Activated CD4-positive, alpha-beta T cell treated with anti-CD3 and anti-CD28 coated beads, Interleukin-2, amount 50 U/mL, for 24 hours (primary cell): ENCODE data around the gene CLUH.
"Not testable (repeated sequence)": the region's sequence is repeated elsewhere in the genome, so short reads cannot be mapped to it uniquely, and the experiment has no call there.

Experiments
- DNase-seq, 2 donors: peaks; one replicate each; pipeline ENCODE4 v3.0.0-alpha.2; 2020; ENCODE audit warnings: low read depth in 1 of 2, low spot score in 1 of 2

Gene CLUH

DNA sequence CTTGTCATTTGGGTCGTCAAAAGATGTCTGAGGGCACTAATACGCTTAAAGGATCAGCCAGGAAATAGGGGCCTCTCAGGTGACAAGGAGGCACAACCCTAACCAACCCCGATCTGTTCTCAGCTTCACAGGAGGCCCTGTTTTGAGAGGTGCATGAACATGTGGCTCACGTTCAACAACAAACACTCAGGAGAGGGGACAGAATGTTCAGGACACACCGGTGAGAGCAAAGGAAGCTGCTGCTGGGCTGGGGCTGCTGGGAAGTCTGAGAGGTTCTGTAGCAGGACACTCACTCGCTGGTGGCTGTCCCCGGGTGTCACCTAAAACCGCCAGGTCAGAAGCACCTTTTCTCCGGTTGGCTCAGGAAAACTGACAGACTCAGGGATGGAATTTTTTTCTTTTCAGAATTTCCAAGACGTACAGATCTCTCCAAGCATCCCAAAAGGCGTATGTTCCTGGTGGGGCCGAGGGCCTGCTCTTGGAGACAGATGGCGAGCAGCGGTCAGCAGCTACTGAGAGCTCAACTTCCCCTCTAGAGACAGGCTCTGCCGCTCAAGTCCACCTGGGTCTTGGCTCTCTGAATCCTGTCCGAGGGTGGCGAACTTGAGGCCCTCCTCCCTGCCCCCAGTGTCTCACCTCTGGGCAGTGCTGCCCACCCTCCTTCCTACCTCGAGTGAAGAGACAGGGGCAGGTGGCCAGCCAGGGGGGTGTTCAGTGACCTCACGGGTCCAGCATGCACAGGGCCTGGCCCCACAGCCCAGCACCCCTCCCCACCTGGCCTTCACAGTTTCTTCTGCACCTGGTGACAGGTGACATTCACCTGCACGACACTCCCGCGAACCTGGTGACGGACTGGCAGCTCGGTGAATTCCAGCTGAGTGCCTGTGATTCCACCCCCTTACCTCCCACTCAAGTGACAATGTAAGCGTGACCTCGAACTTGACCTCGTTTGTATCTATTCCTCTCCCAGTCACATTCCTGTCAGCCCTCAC, 22.9 kb downstream of the CLUH start:
- no peak for DNase-seq

DNA sequence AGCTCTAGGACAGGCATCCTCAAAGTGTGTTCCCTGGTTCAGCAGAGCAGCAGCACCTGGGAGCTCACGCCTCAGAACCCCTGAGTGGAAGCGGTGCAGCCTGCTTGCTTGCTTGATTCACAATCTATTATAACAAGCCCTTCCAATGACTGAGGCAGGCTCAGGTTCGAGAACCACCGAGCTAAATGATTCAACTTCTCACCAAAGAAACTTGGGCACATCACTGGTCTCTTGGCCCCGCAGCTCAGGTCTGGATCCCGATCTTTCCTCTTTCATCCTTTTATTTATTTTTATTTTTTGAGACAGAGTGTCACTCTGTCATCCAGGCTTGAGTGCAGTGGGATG, 24.5 kb downstream of the CLUH start:
- no peak for DNase-seq

DNA sequence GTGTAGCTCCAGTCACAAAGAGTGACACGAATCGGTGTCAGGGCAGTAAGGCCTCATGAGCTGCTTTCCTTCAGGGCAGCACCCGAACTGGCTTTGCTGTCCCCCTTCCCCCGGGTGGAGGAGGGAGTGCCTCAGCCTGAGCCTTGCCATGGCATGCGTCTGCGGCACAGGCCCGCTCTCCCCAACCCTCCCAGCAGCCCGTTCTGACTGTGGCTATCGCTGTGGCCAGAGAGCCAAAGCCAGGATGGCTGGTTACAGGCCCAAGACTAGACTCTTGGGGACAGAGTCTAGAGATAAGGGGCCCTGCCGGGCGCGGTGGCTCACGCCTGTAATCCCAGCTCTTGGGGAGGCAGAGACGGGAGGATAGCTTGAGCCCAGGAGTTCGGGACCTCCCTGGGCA, 25.9 kb downstream of the CLUH start:
- no peak for DNase-seq

DNA sequence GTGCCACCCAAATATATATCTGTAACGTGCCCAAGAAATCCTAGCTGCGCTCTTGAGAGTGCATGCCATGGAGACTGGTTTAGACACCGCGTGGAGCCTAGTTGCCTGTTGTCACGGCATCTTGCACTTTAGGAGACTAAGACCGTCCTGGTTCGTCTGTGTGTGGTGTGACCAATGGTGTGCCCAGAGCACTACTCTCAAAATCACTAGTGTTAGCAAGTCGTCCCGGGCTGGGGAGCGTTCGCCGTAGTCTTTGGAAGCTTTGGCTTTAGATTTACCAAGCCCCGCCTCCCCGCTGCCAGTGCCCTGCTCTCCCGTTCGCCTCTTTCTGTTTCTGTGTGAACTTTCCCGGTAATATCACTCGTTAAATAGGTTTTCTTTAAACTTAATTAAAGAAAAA, 27.0 kb downstream of the CLUH start:
- DNase-seq, result no peak

DNA sequence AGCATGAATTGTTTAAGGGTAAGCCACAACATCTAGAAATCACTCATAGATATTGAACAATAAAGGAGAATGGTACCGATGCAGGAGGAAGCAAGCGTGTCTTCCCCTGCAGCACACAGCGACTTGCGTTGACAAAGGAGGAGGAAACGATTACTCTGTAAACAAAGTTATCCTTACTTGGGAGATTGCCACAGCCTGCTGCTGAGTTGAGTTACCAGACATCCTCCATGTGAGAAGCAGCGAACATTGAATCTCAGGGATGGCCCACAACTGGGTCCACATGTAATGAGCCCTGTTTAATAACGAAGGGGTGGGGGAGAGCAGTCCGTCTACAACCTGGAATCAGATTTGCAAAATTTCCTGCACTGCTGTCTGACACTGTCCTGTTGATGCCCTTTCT, 27.7 kb downstream of the CLUH start:
- no peak for DNase-seq

DNA sequence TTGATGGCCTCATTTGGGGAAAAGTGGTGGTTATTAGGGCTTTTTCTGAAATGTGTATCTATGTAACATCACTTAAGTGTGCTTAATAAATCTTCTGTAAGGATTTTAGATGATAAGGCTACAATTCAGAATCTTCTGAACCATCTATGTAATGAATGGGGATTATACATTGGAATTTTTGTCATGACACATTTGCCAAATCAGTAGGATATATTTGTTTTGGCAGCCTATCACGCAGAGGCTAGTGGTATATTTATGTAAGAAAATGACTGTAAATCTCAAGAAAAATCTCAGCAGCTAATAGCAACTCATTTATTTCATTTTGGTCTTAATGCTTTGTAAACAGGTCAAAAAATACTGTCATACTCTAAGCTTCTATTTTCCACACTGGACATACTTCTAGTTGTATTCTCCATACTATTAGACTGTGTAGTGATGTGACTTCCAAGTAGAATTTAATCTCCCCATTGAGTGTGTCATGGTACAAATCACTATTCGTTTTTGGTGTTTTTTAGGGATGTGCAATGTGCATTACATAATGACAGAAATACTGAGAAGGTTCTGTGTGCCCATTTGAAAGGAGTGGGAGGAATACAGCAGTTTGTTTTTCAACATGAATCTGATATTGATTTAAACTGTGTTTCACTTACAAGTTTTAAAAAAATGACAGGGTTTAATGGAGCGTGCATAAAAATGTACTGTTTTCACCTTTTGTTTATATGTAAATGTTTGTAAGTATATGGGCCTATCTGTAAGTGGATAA, 29.2 kb downstream of the CLUH start:
- no peak for DNase-seq

DNA sequence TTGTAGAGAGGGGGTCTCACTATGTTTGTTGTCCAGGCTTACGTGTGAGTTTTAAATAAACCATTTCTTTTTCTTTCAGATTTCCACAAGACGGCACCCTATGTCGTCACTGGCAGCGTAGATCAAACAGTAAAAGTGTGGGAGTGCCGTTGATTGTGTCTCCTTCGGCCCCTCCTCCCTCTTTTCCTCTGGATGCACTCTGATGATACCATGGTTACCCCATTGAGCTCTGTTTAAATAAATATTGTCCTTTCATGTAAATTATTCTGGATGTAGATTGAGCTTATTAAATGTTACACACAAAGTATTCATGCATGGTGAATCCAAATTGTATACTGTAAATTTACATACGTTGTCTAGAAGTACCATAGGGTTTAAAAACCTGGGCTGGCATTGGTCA, 29.9 kb downstream of the CLUH start:
- no peak for DNase-seq

DNA sequence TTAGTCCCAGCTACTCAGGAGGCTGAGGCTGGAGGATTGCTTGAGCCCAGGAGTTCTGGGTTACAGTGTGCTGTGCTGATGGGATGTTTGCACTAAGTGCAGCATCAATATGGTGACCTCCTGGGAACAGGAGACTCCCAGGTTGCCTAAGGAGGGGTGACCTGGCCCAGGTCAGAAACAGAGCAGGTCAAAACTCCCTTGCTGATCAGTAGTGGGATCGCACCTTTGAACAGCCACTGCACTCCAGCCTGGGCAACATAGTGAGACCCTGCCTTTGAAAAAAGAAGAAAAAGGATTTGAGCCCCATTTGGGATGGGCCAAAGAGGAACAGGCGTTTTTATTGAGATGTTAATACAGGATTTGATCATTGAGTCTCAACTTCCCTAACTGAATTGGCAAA, 30.6 kb downstream of the CLUH start:
- no peak for DNase-seq

DNA sequence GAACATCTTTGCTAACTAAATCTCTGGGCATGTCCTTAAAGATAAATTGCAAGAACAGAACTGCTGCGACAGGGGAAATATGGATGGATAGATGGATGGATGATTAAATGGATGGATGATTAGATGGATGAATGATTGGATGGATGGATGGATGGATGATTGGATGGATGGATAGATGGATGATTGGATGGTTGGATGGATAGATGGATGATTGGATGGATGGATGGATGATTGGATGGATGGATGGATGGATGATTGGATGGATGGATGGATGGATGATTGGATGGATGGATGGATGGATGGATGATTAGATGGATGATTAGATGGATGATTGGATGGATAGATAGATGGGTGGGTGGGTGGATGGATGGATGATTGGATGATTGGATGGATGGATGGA, 32.3 kb downstream of the CLUH start:
- DNase-seq, result not testable (repeated sequence)

DNA sequence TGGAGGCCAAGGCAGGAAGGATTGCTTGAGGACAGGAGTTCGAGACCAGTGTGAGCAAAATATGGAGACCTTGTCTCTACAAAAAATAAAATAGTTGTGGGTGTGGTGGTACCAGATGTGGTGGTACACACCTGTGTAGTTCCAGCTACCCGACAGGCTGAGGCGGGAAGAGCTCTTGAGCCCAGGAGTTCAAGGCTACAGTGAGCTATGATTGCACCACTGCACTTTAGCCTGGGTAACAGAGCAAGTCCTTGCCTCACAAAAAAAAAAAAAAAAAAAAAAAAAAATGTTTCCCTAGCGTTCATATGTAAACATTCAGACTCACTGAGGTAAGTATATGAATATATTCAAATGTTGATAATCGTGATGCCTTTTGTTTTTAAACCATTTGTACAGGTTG, 39.5 kb downstream of the CLUH start:
- DNase-seq, result no peak

DNA sequence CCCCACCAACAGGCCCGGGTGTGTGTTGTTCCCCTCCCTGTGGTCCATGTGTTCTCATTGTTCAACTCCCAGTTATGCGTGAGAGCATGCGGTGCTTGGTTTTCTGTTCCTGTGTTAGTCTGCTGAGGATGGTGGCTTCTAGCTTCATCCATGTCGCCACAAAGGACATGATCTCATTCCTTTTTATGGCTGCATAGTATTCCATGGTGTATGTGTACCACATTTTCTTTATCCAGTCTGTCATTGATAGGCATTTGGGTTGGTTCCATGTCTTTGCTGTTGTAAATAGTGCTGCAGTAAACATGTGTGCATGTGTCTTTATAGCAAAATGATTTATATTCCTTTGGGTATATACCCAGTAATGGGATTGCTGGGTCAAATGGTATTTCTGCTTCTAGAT, 51.2 kb downstream of the CLUH start:
- DNase-seq, result not testable (repeated sequence)

DNA sequence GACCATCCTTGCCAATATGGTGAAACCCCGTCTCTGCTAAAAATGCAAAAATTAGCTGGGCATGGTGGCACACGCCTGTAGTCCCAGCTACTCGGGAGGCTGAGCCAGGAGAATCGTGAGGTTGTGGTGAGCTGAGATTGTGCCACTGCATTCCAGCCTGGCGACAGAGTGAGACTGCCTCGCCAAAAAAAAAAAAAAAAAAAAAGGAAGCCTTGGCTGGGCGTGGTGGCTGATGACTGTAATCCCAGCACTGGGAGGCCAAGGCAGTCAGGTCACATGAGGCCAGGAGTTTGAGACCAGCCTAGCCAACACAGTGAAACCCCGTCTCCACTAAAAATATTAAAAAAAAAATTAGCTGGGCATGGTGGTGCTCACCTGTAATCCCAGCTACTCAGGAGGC, 52.2 kb downstream of the CLUH start:
- DNase-seq, result not testable (repeated sequence)

DNA sequence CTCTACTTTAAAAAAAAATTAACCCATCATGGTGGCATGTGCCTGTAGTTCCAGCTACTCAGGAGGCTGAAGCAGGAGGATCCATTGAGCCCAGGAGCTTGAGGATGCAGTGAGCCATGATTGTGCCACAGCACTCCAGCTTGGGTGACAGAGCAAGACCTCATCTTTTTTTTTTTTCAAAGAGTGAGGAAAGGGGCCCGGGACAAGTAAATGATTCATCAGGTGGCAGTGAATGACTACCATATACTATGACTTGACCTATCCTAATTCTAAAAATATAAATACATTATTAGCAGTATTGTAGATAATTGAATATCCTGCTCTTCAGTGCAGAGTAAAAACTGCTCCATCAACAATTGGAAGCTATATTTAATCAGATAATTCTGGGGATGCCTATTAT, 55.3 kb downstream of the CLUH start:
- DNase-seq, result no peak

DNA sequence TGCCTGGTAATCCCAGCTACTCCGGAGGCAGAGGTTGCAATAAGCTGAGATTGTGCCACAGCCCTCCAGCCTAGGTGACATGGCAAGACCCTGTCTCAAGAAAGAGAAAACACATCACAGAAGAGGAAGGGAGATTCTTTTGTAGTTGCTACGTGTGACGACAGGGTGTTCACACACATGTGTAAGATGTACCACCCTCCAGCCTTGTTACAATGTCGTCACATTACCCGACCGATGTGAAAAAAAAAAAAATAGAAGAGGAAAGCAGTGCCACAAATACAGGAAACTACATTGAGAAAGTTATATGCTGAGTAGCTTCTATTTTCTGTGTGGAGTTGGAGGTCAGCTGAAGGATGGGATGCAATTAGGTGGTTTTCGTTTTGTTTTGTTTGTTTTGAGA, 56.0 kb downstream of the CLUH start:
- no peak for DNase-seq

DNA sequence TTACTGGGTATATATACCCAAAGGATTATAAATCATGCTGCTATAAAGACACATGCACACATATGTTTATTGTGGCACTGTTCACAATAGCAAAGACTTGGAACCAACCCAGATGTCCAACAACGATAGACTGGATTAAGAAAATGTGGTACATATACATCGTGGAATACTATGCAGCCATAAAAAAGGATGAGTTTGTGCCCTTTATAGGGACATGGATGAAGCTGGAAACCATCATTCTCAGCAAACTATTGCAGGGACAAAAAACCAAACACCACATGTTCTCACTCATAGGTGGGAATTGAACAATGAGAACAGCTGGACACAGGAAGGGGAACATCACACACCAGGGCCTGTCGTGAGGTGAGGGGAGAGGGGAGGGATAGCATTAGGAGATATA, 58.7 kb downstream of the CLUH start:
- DNase-seq, result not testable (repeated sequence)

DNA sequence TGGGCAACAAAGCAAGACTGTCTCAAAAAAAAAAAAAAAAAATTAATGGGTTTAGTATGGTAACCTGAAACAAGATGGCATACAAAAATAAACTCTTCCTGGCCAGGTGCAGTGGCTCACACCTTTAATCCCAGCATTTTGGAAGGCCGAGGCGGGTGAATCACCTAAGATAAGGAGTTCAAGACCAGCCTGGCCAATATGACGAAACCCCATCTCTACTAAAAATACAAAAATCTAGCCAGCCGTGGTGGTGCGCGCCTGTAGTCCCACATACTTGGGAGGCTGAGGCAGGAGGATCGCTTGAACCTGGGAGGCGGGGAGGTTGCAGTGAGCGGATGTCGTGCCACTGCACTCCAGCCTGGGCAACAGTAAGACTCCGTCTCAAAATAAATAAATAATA, 62.4 kb downstream of the CLUH start:
- DNase-seq, result no peak

DNA sequence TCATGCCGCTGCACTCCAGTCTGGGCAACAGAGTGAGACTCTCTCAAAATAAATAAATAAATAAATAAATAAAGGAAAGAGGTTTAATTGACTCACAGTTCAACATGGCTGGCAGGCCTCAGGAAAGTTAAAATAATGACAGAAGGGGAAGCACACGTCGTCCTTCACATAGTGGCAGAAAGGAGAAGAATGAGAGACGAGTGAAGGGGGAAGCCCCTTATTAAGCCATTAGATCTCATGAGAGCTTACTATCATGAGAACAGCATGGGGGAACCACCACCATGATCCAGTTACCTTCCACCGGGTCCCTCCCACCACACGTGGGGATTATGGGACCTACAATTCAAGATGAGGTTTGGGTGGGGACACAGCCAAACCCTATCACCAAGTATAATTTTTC, 63.6 kb downstream of the CLUH start:
- DNase-seq, result no peak

DNA sequence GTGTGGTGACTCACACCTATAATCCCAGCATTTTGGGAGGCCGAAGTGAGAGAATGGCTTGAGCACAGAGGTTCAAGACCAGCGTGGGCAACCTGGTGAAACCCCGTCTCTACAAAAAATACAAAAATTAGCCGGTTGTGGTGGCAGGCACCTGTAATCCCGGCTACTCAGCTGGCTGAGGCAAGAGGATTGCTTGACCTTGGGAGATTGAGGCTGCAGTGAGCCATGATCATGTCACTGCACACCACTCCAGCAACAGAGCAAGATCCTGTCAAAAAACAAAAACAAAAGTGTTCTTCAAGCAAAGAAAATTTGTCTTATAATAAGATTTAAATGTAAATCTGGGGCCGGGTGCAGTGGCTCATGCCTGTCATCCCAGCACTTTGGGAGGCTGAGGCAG, 66.6 kb downstream of the CLUH start:
- DNase-seq, result no peak
